ENCODE measurements around the gene SYNGR1. TPM values are rescaled to one million over a fixed set of nuclear protein-coding genes. Genes with fewer than 3 reads are reported as not detected.

Gene SYNGR1
- total and polyA plus RNA-seq, 2 of the 8 experiments (the other 6 are each of a cell fraction or from before 2014, with no cell fraction given) = 32.5 to 84.7 TPM

- TF ChIP-seq CBX8 (IDR thresholded peaks at IDR 0.05; ENCODE audit: borderline replicate concordance, low read depth, low read length) = no peak
- no peak for TF ChIP-seq SIRT6 (IDR thresholded peaks at IDR 0.05; ENCODE audit: low read length)
- TF ChIP-seq TBP (IDR thresholded peaks at IDR 0.05; ENCODE audit: low read depth, low read length) = no peak
- TF ChIP-seq E2F6 (IDR thresholded peaks at IDR 0.05) = no peak
- peaks cover 0 to 2% of the 10 kb centered on the region in 2 experiments for H4K20me1 ChIP-seq (replicated peaks in 1 of 2; ENCODE audit: control insufficient read depth in 1 of 2, insufficient read depth in 2 of 2, low read length in 2 of 2)
- H2BK12ac ChIP-seq (ENCODE audit: low read depth, low read length) = no peak overlapping the region
Observed at GRCh38 chr22:39414886-39415285, 65.1 kb downstream of the SYNGR1 start.

More at GRCh38 chr22:39414886-39415285, 65.1 kb downstream of the SYNGR1 start:
- DNase-seq (ENCODE audit: low read depth in 1 of 2, low spot score in 2 of 2) = no peak
- Histone ChIP-seq H2BK120ac (replicated peaks; ENCODE audit: low read depth, low read length) (no peak overlapping the region), H3K27ac (ENCODE audit: low read depth, low read length) (no peak overlapping the region), H2AK5ac (ENCODE audit: low read depth, low read length) (no peak overlapping the region), H3K79me2 (ENCODE audit: control insufficient read depth in 1 of 2, insufficient read depth in 2 of 2, low read length in 2 of 2) (no peaks in the 10 kb centered on the region), H3K14ac (ENCODE audit: insufficient read length) (no peak overlapping the region), H3K9me3 (ENCODE audit: insufficient read depth in 2 of 2, low read depth in 1 of 2, low read length in 1 of 2) (no peaks in the 10 kb centered on the region), H4K91ac (replicated peaks; ENCODE audit: insufficient read length, low read length) (no peak overlapping the region), H3K18ac (ENCODE audit: extremely low read depth, low read length) (no peak overlapping the region), H3K36me3 (ENCODE audit: control insufficient read depth in 2 of 4, insufficient read depth in 4 of 4, low read length in 3 of 4) (peaks cover 0 to 25% (median 10%) of the 10 kb centered on the region in 4 experiments; a peak in 5 of 8 replicates), H3K23ac (ENCODE audit: insufficient read length) (no peak overlapping the region), H4K8ac (ENCODE audit: extremely low read depth, insufficient read depth, low read length) (no peak overlapping the region), H3K4ac (replicated peaks; ENCODE audit: insufficient read length, low read depth, low read length) (no peak overlapping the region), H2BK5ac (ENCODE audit: low read depth, low read length) (no peak overlapping the region), H3K23me2 (ENCODE audit: low read depth, low read length) (no peaks in the 10 kb centered on the region), H3K79me1 (ENCODE audit: low read depth, low read length) (no peaks in the 10 kb centered on the region), H3K27me3 (replicated peaks in 1 of 4; ENCODE audit: control insufficient read depth in 3 of 4, extremely low read depth in 1 of 4, insufficient read depth in 3 of 4, low read length in 3 of 4) (no peaks in the 10 kb centered on the region), H2BK20ac (ENCODE audit: low read length) (no peak overlapping the region), H3K56ac (replicated peaks; ENCODE audit: insufficient read length, low read depth, low read length) (no peak overlapping the region), H3K4me3 (ENCODE audit: extremely low read depth in 1 of 4, insufficient read depth in 2 of 4, low read depth in 3 of 4, low read length in 4 of 4) (no peak overlapping the region), H3K4me1 (replicated peaks in 1 of 4; ENCODE audit: control insufficient read depth in 3 of 4, insufficient read depth in 4 of 4, low read length in 3 of 4) (no peaks in the 10 kb centered on the region), H3K4me2 (ENCODE audit: insufficient read depth in 1 of 2, low read depth in 2 of 2, low read length in 2 of 2) (no peak overlapping the region), H2BK15ac (ENCODE audit: low read length) (no peak overlapping the region), H3K9ac (replicated peaks in 1 of 4; ENCODE audit: extremely low read depth in 1 of 4, low read depth in 3 of 4, low read length in 3 of 4) (no peak overlapping the region), H4K5ac (ENCODE audit: insufficient read length, low read depth, low read length) (no peak overlapping the region), H2AFZ (ENCODE audit: low read length) (no peak overlapping the region)
- ChIA-PET CTCF (ENCODE audit: partially characterized antibody) (interaction anchor here (0.8 kb wide), 1 partner anchor 115 kb away, joined by 3 read pairs; no protein-coding TSS in a partner anchor), POLR2A (ENCODE audit: partially characterized antibody) (interaction anchor here (1.1 kb wide), 1 partner anchor 30 kb away, joined by 3 read pairs; no protein-coding TSS in a partner anchor)
- 89% methylated on average over 11 of the region's 11 CpGs; no CpG with 5 or more reads in 1 of the 2 experiments for WGBS, 2 experiments (ENCODE audit: extremely low coverage in 1 of 2, insufficient coverage in 1 of 2, insufficient read length in 1 of 2, insufficient replicate concordance in 2 of 2, low coverage in 1 of 2, low lambda C conversion rate in 2 of 2, missing lambda C conversion rate in 1 of 2)
- FAIRE-seq = no peak
